ENCODE measurements around the gene MYO6. TPM values are rescaled to one million over a fixed set of nuclear protein-coding genes. Genes with fewer than 3 reads are reported as not detected.

The MYO6 gene
- total RNA-seq, 1 experiment from 2014 or later = 46.9 TPM

- Mint-ChIP-seq H3K9me3 (no peaks in the 10 kb centered on the region), H3K36me3 (ENCODE audit: insufficient read depth in 1 of 3, low read depth in 3 of 3) (peaks cover 0 to 36% (median 24%) of the 10 kb centered on the region in 3 experiments; a peak in 5 of 7 replicates), H3K4me3 (no peak overlapping the region), H3K27me3 (ENCODE audit: low read depth) (no peaks in the 10 kb centered on the region), H3K27ac (no peak overlapping the region), H3K4me1 (peaks cover 5 to 11% of the 10 kb centered on the region in 2 experiments; a peak in 3 of 4 replicates)
- TF ChIP-seq CTCF (conservative IDR thresholded peaks at IDR 0.05) = no peak
- DNase-seq = no peak
- Histone ChIP-seq H2BK15ac (ENCODE audit: low read depth, low read length) (no peak overlapping the region), H4K5ac (ENCODE audit: insufficient read length, low read depth, low read length) (no peak overlapping the region), H3K18ac (ENCODE audit: insufficient read length, low read depth, low read length) (no peak overlapping the region), H2BK120ac (ENCODE audit: low read depth, low read length, poor library complexity, severe bottlenecking) (no peak overlapping the region), H3K14ac (ENCODE audit: insufficient read depth, low read length) (no peak overlapping the region), H3K4me2 (ENCODE audit: insufficient read depth, insufficient read length, low read length) (no peak overlapping the region), H3K79me1 (ENCODE audit: insufficient read depth, low read depth, low read length, poor library complexity, severe bottlenecking) (no peaks in the 10 kb centered on the region), H3K23ac (ENCODE audit: insufficient read length, low read depth, low read length) (no peak overlapping the region), H4K20me1 (ENCODE audit: control insufficient read depth, insufficient read depth, insufficient read length) (no peaks in the 10 kb centered on the region), H2BK12ac (ENCODE audit: insufficient read length, low read depth, low read length) (no peak overlapping the region), H3K9me3 (ENCODE audit: control insufficient read depth, low read depth, low read length) (no peaks in the 10 kb centered on the region), H2AK5ac (ENCODE audit: insufficient read length, low read length) (no peak overlapping the region), H3K79me2 (ENCODE audit: insufficient read depth, low read length) (no peaks in the 10 kb centered on the region), H3T11ph (ENCODE audit: low read length) (no peak overlapping the region), H3K23me2 (ENCODE audit: insufficient read length, low read depth, low read length, poor library complexity, severe bottlenecking) (no peaks in the 10 kb centered on the region), H4K91ac (ENCODE audit: insufficient read length, low read depth, low read length) (no peak overlapping the region), H3K27ac (ENCODE audit: insufficient read length, low read depth, low read length) (no peak overlapping the region), H3K56ac (ENCODE audit: insufficient read length, low read depth, low read length) (no peak overlapping the region), H2BK20ac (ENCODE audit: low read depth, low read length, poor library complexity, severe bottlenecking) (no peak overlapping the region), H3K9ac (ENCODE audit: extremely low read depth, insufficient read length, low read length) (no peak overlapping the region), H2BK5ac (ENCODE audit: insufficient read length, low read length) (no peak overlapping the region), H2AFZ (ENCODE audit: low read length) (no peak overlapping the region), H3K4me1 (ENCODE audit: insufficient read depth, low read length) (peaks cover 4% of the 10 kb centered on the region; the same call in 1 of the 2 replicates), H4K8ac (replicated peaks; ENCODE audit: insufficient read length, low read depth, low read length) (no peak overlapping the region), H3K27me3 (ENCODE audit: insufficient read depth, low read length) (no peaks in the 10 kb centered on the region), H3K4ac (ENCODE audit: low read depth, low read length) (no peak overlapping the region)
These were observed 127.1 kb downstream of the MYO6 start for GRCh38 chr6:75876152-75876551.

Measured in H9 (cell line).